Neural cell (in vitro differentiated cells): Measurements from ENCODE around the gene CSF2. TPM values are rescaled to one million over a fixed set of nuclear protein-coding genes. Genes with fewer than 3 reads are reported as not detected.

Source experiments
- H2AFZ ChIP-seq: fragments of 200-600, 300-800 bp; sonication (generic), shearing (Covaris generic); 2 replicates; pipeline ENCODE4 v1.6.0; 2014; ENCODE audit warnings: low read depth, mild to moderate bottlenecking, antibody characterized with exemption, low read length, moderate library complexity
- H3F3A ChIP-seq: fragments of 200-600 bp; shearing (Covaris generic); 2 replicates; pipeline ENCODE4 v1.6.1; 2016; ENCODE audit warnings: mild to moderate bottlenecking, moderate library complexity, mixed read lengths, antibody characterized with exemption, low read length; ENCODE audit not compliant: insufficient read depth, poor library complexity, severe bottlenecking
- H3K27ac ChIP-seq: fragments of 200-600, 300-800 bp; sonication (generic), shearing (Covaris generic); 2 replicates; pipeline ENCODE4 v1.5.1; 2014; ENCODE audit warnings: mild to moderate bottlenecking, low read length, moderate library complexity
- H3K27me3 ChIP-seq: fragments of 300-800, 200-600 bp; sonication (generic), shearing (Covaris generic); 2 replicates; pipeline ENCODE4 v1.6.0; 2014; ENCODE audit warnings: mild to moderate bottlenecking, low read depth, low read length, moderate library complexity; ENCODE audit not compliant: insufficient read depth
- H3K36me3 ChIP-seq: fragments of 300-800, 200-600 bp; sonication (generic), shearing (Covaris generic); 2 replicates; pipeline ENCODE4 v1.5.1; 2014; ENCODE audit warnings: mild to moderate bottlenecking, antibody characterized with exemption, low read length, moderate library complexity; ENCODE audit not compliant: insufficient read depth
- H3K4me2 ChIP-seq: fragments of 300-800, 200-600 bp; sonication (generic), shearing (Covaris generic); 2 replicates; pipeline ENCODE4 v1.6.0; 2014; ENCODE audit warnings: mild to moderate bottlenecking, low read length
- H3K4me3 ChIP-seq: fragments of 300-800, 200-600 bp; sonication (generic), shearing (Covaris generic); 2 replicates; pipeline ENCODE4 v1.5.1; 2014; ENCODE audit warnings: mild to moderate bottlenecking, low read length, moderate library complexity
- H3K79me2 ChIP-seq: fragments of 200-600 bp; shearing (Covaris generic); replicated peaks from 2 replicates; pipeline ENCODE4 v1.6.0; 2014; ENCODE audit warnings: mild to moderate bottlenecking, low read length, moderate library complexity; ENCODE audit not compliant: insufficient read depth
- H3K9ac ChIP-seq: fragments of 300-800, 200-600 bp; sonication (generic), shearing (Covaris generic); 2 replicates; pipeline ENCODE4 v1.6.1; 2016; ENCODE audit warnings: mild to moderate bottlenecking, low read length, mixed read lengths
- H3K9me2 ChIP-seq: fragments of 200-600 bp; shearing (Covaris generic); 2 replicates; pipeline ENCODE4 v1.6.1; 2016; ENCODE audit warnings: mild to moderate bottlenecking, low read length, mixed read lengths; ENCODE audit not compliant: insufficient read depth
- H3K9me3 ChIP-seq: fragments of 200-600, 300-800 bp; sonication (generic), shearing (Covaris generic); 2 replicates; pipeline ENCODE4 v1.6.1; 2016; ENCODE audit warnings: mild to moderate bottlenecking, mixed run types, low read length, moderate library complexity, mixed read lengths
- H4K20me1 ChIP-seq: fragments of 200-600 bp; shearing (Covaris generic); 2 replicates; pipeline ENCODE4 v1.6.1; 2016; ENCODE audit warnings: mild to moderate bottlenecking, mixed run types; ENCODE audit not compliant: insufficient read depth
- EP300 ChIP-seq: fragments of 450-650 bp; conservative IDR thresholded peaks from 2 replicates; pipeline ENCODE4 v1.6.1; 2014; ENCODE audit warnings: antibody characterized with exemption, mild to moderate bottlenecking, moderate library complexity; ENCODE audit not compliant: poor library complexity, severe bottlenecking
- EZH2 ChIP-seq: fragments of 200-600, 300-800 bp; shearing (Covaris generic), sonication (generic); IDR thresholded peaks from 2 replicates; pipeline ENCODE4 v1.6.1; 2014; ENCODE audit warnings: antibody characterized with exemption, low read length, borderline replicate concordance, mild to moderate bottlenecking; ENCODE audit not compliant: insufficient read depth, poor library complexity, severe bottlenecking
- MXI1 ChIP-seq: fragments of 450-650 bp; conservative IDR thresholded peaks from 2 replicates; pipeline ENCODE4 v1.6.1; 2014; ENCODE audit warnings: antibody characterized with exemption, mild to moderate bottlenecking; ENCODE audit not compliant: poor library complexity, severe bottlenecking
- POLR2AphosphoS5 ChIP-seq: IDR thresholded peaks from 2 replicates; pipeline ENCODE4 v1.6.1; 2012
- RAD21 ChIP-seq: fragments of 450-650 bp; conservative IDR thresholded peaks from 2 replicates; pipeline ENCODE4 v1.6.1; 2014; ENCODE audit warnings: antibody characterized with exemption, mild to moderate bottlenecking, moderate library complexity
- REST ChIP-seq: IDR thresholded peaks from 2 replicates; pipeline ENCODE4 v1.6.1; 2012; ENCODE audit warnings: borderline replicate concordance
- SMC3 ChIP-seq: fragments of 450-650 bp; conservative IDR thresholded peaks from 2 replicates; pipeline ENCODE4 v1.6.1; 2014; ENCODE audit warnings: antibody characterized with exemption, mild to moderate bottlenecking, moderate library complexity; ENCODE audit not compliant: poor library complexity
- TAF1 ChIP-seq: IDR thresholded peaks from 2 replicates; pipeline ENCODE4 v1.6.1; 2012; ENCODE audit warnings: low read depth
- polyA plus RNA-seq: library from polyadenylated mRNA; depleted of rRNA; stranded (reverse); fragments of >200 nt; gene quantifications from 2 replicates; pipeline ENCODE4 v1.2.3, GENCODE V29; 2014
- TF ChIP-seq, protein P1 (sequence below): fragments of 450-650 bp; IDR thresholded peaks from 2 replicates; pipeline ENCODE4 v1.5.1; 2014; ENCODE audit warnings: antibody characterized with exemption, mild to moderate bottlenecking, moderate library complexity; ENCODE audit not compliant: poor library complexity, severe bottlenecking

The CSF2 gene
- polyA plus RNA-seq, 1 donor from 2014 or later = not detected

- no peak overlapping the region for H3K9ac ChIP-seq
- TF ChIP-seq EZH2 (no peak), RAD21 (no peak), REST (no peak), SMC3 (no peak), TAF1 (no peak), MXI1 (no peak), POLR2AphosphoS5 (no peak), EP300 (no peak)
- TF ChIP-seq, protein P1, sequence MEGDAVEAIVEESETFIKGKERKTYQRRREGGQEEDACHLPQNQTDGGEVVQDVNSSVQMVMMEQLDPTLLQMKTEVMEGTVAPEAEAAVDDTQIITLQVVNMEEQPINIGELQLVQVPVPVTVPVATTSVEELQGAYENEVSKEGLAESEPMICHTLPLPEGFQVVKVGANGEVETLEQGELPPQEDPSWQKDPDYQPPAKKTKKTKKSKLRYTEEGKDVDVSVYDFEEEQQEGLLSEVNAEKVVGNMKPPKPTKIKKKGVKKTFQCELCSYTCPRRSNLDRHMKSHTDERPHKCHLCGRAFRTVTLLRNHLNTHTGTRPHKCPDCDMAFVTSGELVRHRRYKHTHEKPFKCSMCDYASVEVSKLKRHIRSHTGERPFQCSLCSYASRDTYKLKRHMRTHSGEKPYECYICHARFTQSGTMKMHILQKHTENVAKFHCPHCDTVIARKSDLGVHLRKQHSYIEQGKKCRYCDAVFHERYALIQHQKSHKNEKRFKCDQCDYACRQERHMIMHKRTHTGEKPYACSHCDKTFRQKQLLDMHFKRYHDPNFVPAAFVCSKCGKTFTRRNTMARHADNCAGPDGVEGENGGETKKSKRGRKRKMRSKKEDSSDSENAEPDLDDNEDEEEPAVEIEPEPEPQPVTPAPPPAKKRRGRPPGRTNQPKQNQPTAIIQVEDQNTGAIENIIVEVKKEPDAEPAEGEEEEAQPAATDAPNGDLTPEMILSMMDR = no peak
- H4K20me1 ChIP-seq = no peaks in the 10 kb centered on the region
- no peaks in the 10 kb centered on the region for H3K9me3 ChIP-seq
- H3K27ac ChIP-seq = no peak overlapping the region
- no peak overlapping the region for H3K4me2 ChIP-seq
- no peaks in the 10 kb centered on the region for H3K36me3 ChIP-seq
- no peaks in the 10 kb centered on the region for H3K79me2 ChIP-seq
- H3K4me3 ChIP-seq = no peak overlapping the region
- H3F3A ChIP-seq = no peaks in the 10 kb centered on the region
- H3K9me2 ChIP-seq = no peaks in the 10 kb centered on the region
- no peaks in the 10 kb centered on the region for H3K27me3 ChIP-seq
- H2AFZ ChIP-seq = no peak overlapping the region
Measured at GRCh38 chr5:132029609-132030330, 43.8 kb upstream of the CSF2 start.

DNA sequence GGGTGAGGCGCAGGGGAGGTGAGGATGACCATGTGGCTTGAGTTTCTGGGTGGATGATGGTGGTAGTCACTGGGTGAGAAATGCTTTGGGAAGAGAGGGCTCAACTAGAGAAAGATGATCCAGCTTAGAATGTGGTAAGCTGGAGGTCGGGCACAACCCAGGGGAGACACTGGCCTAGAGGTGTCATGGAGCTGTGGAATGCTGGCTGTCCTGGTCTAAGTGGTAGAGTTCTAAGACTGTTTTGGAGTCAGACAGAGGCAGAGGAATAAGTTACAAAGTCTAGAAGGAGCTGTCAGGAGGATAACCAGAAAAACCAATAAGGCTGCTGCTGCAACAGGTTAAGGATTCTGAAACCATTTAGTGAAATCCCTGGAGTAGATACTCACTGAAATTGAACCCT, 43.0 kb upstream of the CSF2 start:
- Histone ChIP-seq H3K27ac (no peak overlapping the region), H2AFZ (no peak overlapping the region), H3F3A (no peaks in the 10 kb centered on the region), H3K9ac (no peak overlapping the region), H4K20me1 (no peaks in the 10 kb centered on the region), H3K4me3 (no peak overlapping the region), H3K27me3 (no peaks in the 10 kb centered on the region), H3K9me3 (no peaks in the 10 kb centered on the region), H3K4me2 (no peak overlapping the region), H3K36me3 (no peaks in the 10 kb centered on the region), H3K9me2 (no peaks in the 10 kb centered on the region), H3K79me2 (no peaks in the 10 kb centered on the region)
- TF ChIP-seq EP300 (no peak), MXI1 (no peak), REST (no peak), RAD21 (no peak), EZH2 (no peak), TAF1 (no peak), POLR2AphosphoS5 (no peak), SMC3 (no peak)
- TF ChIP-seq, protein P1 = no peak
